Duodenal mucosa (tissue), 2 donors: Measurements from ENCODE around the gene HLA-DMA.
A peak's percentile ranks its signal among the peaks of the same experiment; 100 is the strongest.

Source experiments
- H3K27ac ChIP-seq: one replicate; pipeline ENCODE4 v1.7.0; 2013; ENCODE audit warnings: low read depth, low read length
- H3K27me3 ChIP-seq, 2 donors: one replicate each; pipeline ENCODE4 v1.7.0; 2013; ENCODE audit warnings: low read length in 2 of 2, control low read depth in 1 of 2; ENCODE audit not compliant: insufficient read depth in 2 of 2, control insufficient read depth in 1 of 2
- H3K36me3 ChIP-seq, 2 donors: one replicate each; pipeline ENCODE4 v1.7.0; 2013; ENCODE audit warnings: low read length in 2 of 2, control low read depth in 1 of 2; ENCODE audit not compliant: insufficient read depth in 2 of 2, control insufficient read depth in 1 of 2
- H3K4me1 ChIP-seq, 2 donors: one replicate each; pipeline ENCODE4 v1.7.0; 2013; ENCODE audit warnings: low read length in 2 of 2, control low read depth in 1 of 2; ENCODE audit not compliant: insufficient read depth in 2 of 2, control insufficient read depth in 1 of 2
- H3K4me3 ChIP-seq, 2 donors: one replicate each; pipeline ENCODE4 v1.7.0; 2013; ENCODE audit warnings: low read length in 2 of 2, low read depth in 1 of 2
- H3K9ac ChIP-seq, 2 donors: one replicate each; pipeline ENCODE4 v1.7.0; 2013; ENCODE audit warnings: low read length in 2 of 2, low read depth in 1 of 2
- H3K9me3 ChIP-seq, 2 donors: one replicate each; pipeline ENCODE4 v1.7.0; 2013; ENCODE audit warnings: low read length in 2 of 2, control low read depth in 1 of 2; ENCODE audit not compliant: control insufficient read depth in 1 of 2

HLA-DMA gene

GRCh38 chr6:32974541-32975308 is 21.8 kb upstream of the HLA-DMA start:
- Histone ChIP-seq H3K9ac (peak overlapping the region; percentile 78 to 97), H3K4me3 (peak overlapping the region; percentile 84 to 99), H3K4me1 (peaks cover 40 to 44% of the 10 kb centered on the region in 2 donors), H3K36me3 (peaks cover 56 to 66% of the 10 kb centered on the region in 2 donors), H3K27me3 (no peaks in the 10 kb centered on the region), H3K9me3 (no peaks in the 10 kb centered on the region), H3K27ac (no peak overlapping the region)

- H3K27me3 ChIP-seq = no peaks in the 10 kb centered on the region
- H3K9ac ChIP-seq = peak overlapping the region; percentile 78 to 97
- no peaks in the 10 kb centered on the region for H3K9me3 ChIP-seq
- H3K27ac ChIP-seq = peak overlapping the region; percentile 40
- peak overlapping the region; percentile 84 to 99 for H3K4me3 ChIP-seq
- H3K36me3 ChIP-seq = peaks cover 49 to 58% of the 10 kb centered on the region in 2 donors
- peaks cover 37 to 41% of the 10 kb centered on the region in 2 donors for H3K4me1 ChIP-seq
Measured at GRCh38 chr6:32974016-32974333, 21.1 kb upstream of the HLA-DMA start.

GRCh38 chr6:32973144-32974015 is 20.5 kb upstream of the HLA-DMA start:
- Histone ChIP-seq H3K9me3 (no peaks in the 10 kb centered on the region), H3K4me3 (peak overlapping the region; percentile 84 to 99), H3K4me1 (peaks cover 36 to 37% of the 10 kb centered on the region in 2 donors), H3K27ac (peak overlapping the region; percentile 78), H3K36me3 (peaks cover 43 to 52% of the 10 kb centered on the region in 2 donors), H3K27me3 (no peaks in the 10 kb centered on the region), H3K9ac (peak overlapping the region; percentile 78 to 97)

GRCh38 chr6:32972353-32973143 is 19.7 kb upstream of the HLA-DMA start:
- H3K36me3 ChIP-seq = peaks cover 35 to 44% of the 10 kb centered on the region in 2 donors
- peaks cover 27 to 34% of the 10 kb centered on the region in 2 donors for H3K4me1 ChIP-seq
- no peaks in the 10 kb centered on the region for H3K27me3 ChIP-seq
- H3K4me3 ChIP-seq = peak overlapping the region; percentile 84 to 99
- H3K9ac ChIP-seq = peak overlapping the region; percentile 78 to 97
- peak overlapping the region; percentile 78 for H3K27ac ChIP-seq
- H3K9me3 ChIP-seq = no peaks in the 10 kb centered on the region

GRCh38 chr6:32971581-32972352 is 18.9 kb upstream of the HLA-DMA start:
- Histone ChIP-seq H3K36me3 (peaks cover 27 to 36% of the 10 kb centered on the region in 2 donors), H3K9ac (peak overlapping the region; percentile 97 to 100), H3K4me3 (peak overlapping the region; percentile 94 to 99), H3K9me3 (no peaks in the 10 kb centered on the region), H3K27ac (peak overlapping the region; percentile 100), H3K4me1 (peaks cover 27 to 34% of the 10 kb centered on the region in 2 donors), H3K27me3 (no peaks in the 10 kb centered on the region)

GRCh38 chr6:32971242-32971580 is 18.3 kb upstream of the HLA-DMA start:
- peaks cover 22 to 31% of the 10 kb centered on the region in 2 donors for H3K36me3 ChIP-seq
- H3K4me1 ChIP-seq = peaks cover 27 to 31% of the 10 kb centered on the region in 2 donors
- H3K9ac ChIP-seq = peak overlapping the region; percentile 79 to 100
- peak overlapping the region; percentile 89 to 94 for H3K4me3 ChIP-seq
- no peaks in the 10 kb centered on the region for H3K27me3 ChIP-seq
- peak overlapping the region; percentile 100 for H3K27ac ChIP-seq
- H3K9me3 ChIP-seq = no peaks in the 10 kb centered on the region

- Histone ChIP-seq H3K4me3 (peak overlapping the region; percentile 89 to 94), H3K27me3 (no peaks in the 10 kb centered on the region), H3K27ac (peak overlapping the region; percentile 100), H3K9ac (peak overlapping the region; percentile 97 to 100), H3K4me1 (peaks cover 27 to 31% of the 10 kb centered on the region in 2 donors), H3K36me3 (peaks cover 16 to 25% of the 10 kb centered on the region in 2 donors), H3K9me3 (no peaks in the 10 kb centered on the region)
Measured at GRCh38 chr6:32970413-32971241, 17.7 kb upstream of the HLA-DMA start.

GRCh38 chr6:32969685-32970412 is 17.0 kb upstream of the HLA-DMA start:
- Histone ChIP-seq H3K9ac (peak overlapping the region; percentile 97 to 100), H3K4me1 (peaks cover 24 to 27% of the 10 kb centered on the region in 2 donors), H3K9me3 (no peaks in the 10 kb centered on the region), H3K27ac (peak overlapping the region; percentile 100), H3K36me3 (peaks cover 10 to 17% of the 10 kb centered on the region in 2 donors), H3K27me3 (no peaks in the 10 kb centered on the region), H3K4me3 (peak overlapping the region; percentile 89 to 94)
